Sigmoid colon (tissue), 7 donors: Measurements from ENCODE around the gene FCHSD2. TPM values are rescaled to one million over a fixed set of nuclear protein-coding genes. Genes with fewer than 3 reads are reported as not detected.

Experiments
- DNase-seq: peaks from one replicate; pipeline ENCODE4 v3.0.0-alpha.2; 2019
- H3K27ac ChIP-seq, 4 donors: fragments of 200-600 bp; sonication (generic); one replicate each; pipeline ENCODE4 v1.5.1; 2016 to 2019; ENCODE audit warnings: mild to moderate bottlenecking in 1 of 4
- H3K27me3 ChIP-seq, 3 donors: fragments of 200-600 bp; sonication (generic); one replicate each; pipeline ENCODE4 v1.5.1; 2019; ENCODE audit warnings: mild to moderate bottlenecking in 1 of 3
- H3K36me3 ChIP-seq, 4 donors: fragments of 200-600 bp; sonication (generic); one replicate each; pipeline ENCODE4 v1.5.1; 2016 to 2019
- H3K4me1 ChIP-seq, 4 donors: fragments of 200-600 bp; sonication (generic); one replicate each; pipeline ENCODE4 v1.5.1; 2017 to 2019
- H3K4me3 ChIP-seq, 4 donors: fragments of 200-600 bp; sonication (generic); one replicate each; pipeline ENCODE4 v1.5.1; 2017 to 2019; ENCODE audit warnings: mild to moderate bottlenecking in 2 of 4, moderate library complexity in 1 of 4
- H3K9me3 ChIP-seq, 4 donors: fragments of 200-600 bp in 3 of 4; sonication (generic) in 3 of 4; one replicate each; pipeline versions ENCODE4 v1.5.1 to v1.6.1; 2013 to 2019
- CTCF ChIP-seq, 4 experiments: fragments of 450-650 bp in 3 of 4; fragments of 200-600 bp in 1 of 4; IDR thresholded peaks; one replicate each; pipeline ENCODE4 v1.5.1; 2016 to 2019; ENCODE audit warnings: antibody characterized with exemption in 4 of 4, mild to moderate bottlenecking in 3 of 4, moderate library complexity in 2 of 4
- EP300 ChIP-seq, 4 donors: sonication (generic); formaldehyde crosslinking; IDR thresholded peaks; one replicate each; pipeline ENCODE4 v1.6.1; 2017; ENCODE audit warnings: antibody characterized with exemption in 4 of 4
- POLR2A ChIP-seq, 2 donors: fragments of 450-650 bp; IDR thresholded peaks; one replicate each; pipeline ENCODE4 v1.6.1; 2016; ENCODE audit warnings: antibody characterized with exemption in 2 of 2, mild to moderate bottlenecking in 2 of 2, moderate library complexity in 2 of 2
- POLR2AphosphoS5 ChIP-seq, 4 donors: sonication (generic); formaldehyde crosslinking; IDR thresholded peaks; one replicate each; pipeline ENCODE4 v1.6.1; 2017; ENCODE audit warnings: antibody characterized with exemption in 4 of 4
- WGBS, 2 donors: extraction: QIAGEN DNeasy Blood & Tissue Kit; methylation state at CpG; one replicate each; pipeline ENCODE4 v1.1.7; 2013; 5-methylcytosine and 5-hydroxymethylcytosine counted together
- intact Hi-C: fragments of 100-400 bp; cut with DNase I; formaldehyde crosslinking; loops from one replicate; pipeline ENCODE4 v1.15.1; 2023
- polyA plus RNA-seq, 3 donors: library from polyadenylated mRNA; stranded (reverse); fragments of 200-250 nt; gene quantifications; one replicate each; pipeline ENCODE4 v1.2.3, GENCODE V29; 2013
- total RNA-seq, 4 donors: library from RNA; depleted of rRNA; stranded (reverse); fragments of >200 nt; gene quantifications; one replicate each; pipeline ENCODE4 v1.1.0, GENCODE V29; 2016
- donor health status: healthy with polysubstance abuse.
- donor health status: Bipolar disorder and iron deficiency.
- donor health status: healthy.

FCHSD2 gene
- total and polyA plus RNA-seq, 7 donors: 6.9 to 36.3 (median 18.6) TPM

DNA sequence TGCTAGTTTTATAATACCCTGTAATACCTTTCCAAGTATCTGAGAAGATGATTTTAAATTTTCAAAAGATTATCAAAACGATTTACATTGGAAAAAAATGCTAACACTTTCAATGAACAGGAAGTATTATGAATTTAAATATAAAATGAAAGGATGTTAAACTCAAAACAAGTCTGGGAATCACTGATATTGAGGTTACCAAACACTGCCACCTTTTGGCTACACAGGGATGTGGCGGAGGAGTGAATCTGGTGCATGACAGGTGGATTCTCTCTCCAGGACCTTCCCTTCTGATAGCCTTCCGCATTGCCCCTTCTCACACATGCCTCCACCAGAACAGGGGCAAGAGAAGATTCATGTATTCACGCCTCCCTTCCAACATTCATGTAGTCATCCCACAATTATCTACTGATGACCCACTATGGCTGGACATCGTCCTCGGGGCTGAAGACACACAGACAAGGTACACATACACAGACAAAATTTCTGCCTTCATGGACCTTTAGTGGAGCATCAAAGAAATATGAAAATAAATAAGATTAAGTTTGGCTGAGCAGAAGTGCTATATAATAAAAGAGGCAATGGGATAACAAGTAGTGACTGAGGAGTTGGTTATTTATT is 293.2 kb downstream of the FCHSD2 start:
- peaks cover 0 to 6% (median 0%) of the 10 kb centered on the region in 4 donors for H3K36me3 ChIP-seq
- intact Hi-C loops: no loop called here
- no peak overlapping the region for H3K27ac ChIP-seq
- DNase-seq: no peak
- H3K9me3 ChIP-seq: no peaks in the 10 kb centered on the region
- no peak overlapping the region for H3K4me3 ChIP-seq
- WGBS, 2 donors: 66 to 74% methylated on average over 6 of the region's 6 CpGs
- H3K4me1 ChIP-seq: no peaks in the 10 kb centered on the region
- TF ChIP-seq POLR2AphosphoS5 (IDR thresholded peaks at IDR 0.05): no peak
- no peak for TF ChIP-seq EP300 (IDR thresholded peaks at IDR 0.05)
- peak in 3 of 4 experiments; percentile 25 to 45 (median 36) for TF ChIP-seq CTCF (IDR thresholded peaks at IDR 0.05)
- TF ChIP-seq POLR2A (IDR thresholded peaks at IDR 0.05): no peak
- no peaks in the 10 kb centered on the region for H3K27me3 ChIP-seq

GRCh38 chr11:72844356-72844755 is 297.8 kb downstream of the FCHSD2 start:
- no peaks in the 10 kb centered on the region for H3K27me3 ChIP-seq
- 62 to 72% methylated on average over 4 of the region's 4 CpGs for WGBS, 2 donors
- no peaks in the 10 kb centered on the region for H3K9me3 ChIP-seq
- no peak for DNase-seq
- H3K4me3 ChIP-seq: no peak overlapping the region
- TF ChIP-seq POLR2AphosphoS5 (IDR thresholded peaks at IDR 0.05) (peak in 1 of 4 donors; percentile 11), POLR2A (IDR thresholded peaks at IDR 0.05) (no peak), CTCF (IDR thresholded peaks at IDR 0.05) (no peak)
- intact Hi-C loops: no loop called here
- H3K4me1 ChIP-seq: no peaks in the 10 kb centered on the region
- no peak overlapping the region for H3K27ac ChIP-seq
- peaks cover 0 to 43% (median 10%) of the 10 kb centered on the region in 4 donors for H3K36me3 ChIP-seq

GRCh38 chr11:72842653-72843330 is 299.3 kb downstream of the FCHSD2 start:
- peaks cover 0 to 56% (median 10%) of the 10 kb centered on the region in 4 donors for H3K36me3 ChIP-seq
- H3K4me1 ChIP-seq: no peaks in the 10 kb centered on the region
- no peak overlapping the region for H3K27ac ChIP-seq

DNA sequence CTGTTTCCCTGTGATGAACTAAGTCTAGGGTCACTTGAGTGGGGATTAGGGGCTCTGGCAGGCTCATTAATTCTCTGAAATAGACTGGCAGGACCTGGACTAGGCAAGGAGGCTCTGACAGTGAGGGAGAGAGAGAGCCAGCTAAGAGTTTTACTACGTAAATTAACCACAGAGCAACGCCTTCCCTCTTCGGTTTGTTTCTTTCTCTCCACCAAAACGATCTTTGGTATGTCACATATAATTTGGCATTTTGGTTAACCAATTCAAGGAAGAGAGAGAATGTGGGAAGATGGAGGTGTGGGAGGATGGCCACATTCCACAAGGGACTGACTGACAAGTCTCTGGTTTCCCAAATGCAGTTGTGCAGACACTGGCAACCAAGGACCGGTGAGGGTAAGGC is 300.0 kb downstream of the FCHSD2 start:
- WGBS, 2 donors: 80 to 83% methylated on average over 5 of the region's 5 CpGs
- intact Hi-C loops: no loop called here
- Histone ChIP-seq H3K27me3 (no peaks in the 10 kb centered on the region), H3K4me1 (no peaks in the 10 kb centered on the region), H3K9me3 (no peaks in the 10 kb centered on the region), H3K4me3 (no peak overlapping the region), H3K27ac (no peak overlapping the region), H3K36me3 (peaks cover 0 to 62% (median 12%) of the 10 kb centered on the region in 4 donors)
- DNase-seq: no peak
- no peak for TF ChIP-seq CTCF (IDR thresholded peaks at IDR 0.05)
- TF ChIP-seq EP300 (IDR thresholded peaks at IDR 0.05): no peak
- no peak for TF ChIP-seq POLR2AphosphoS5 (IDR thresholded peaks at IDR 0.05)
- TF ChIP-seq POLR2A (IDR thresholded peaks at IDR 0.05): no peak

More at GRCh38 chr11:72842653-72843330, 299.3 kb downstream of the FCHSD2 start:
- no peak for DNase-seq
- 77 to 84% methylated on average over 14 of the region's 14 CpGs for WGBS, 2 donors
- no peaks in the 10 kb centered on the region for H3K9me3 ChIP-seq
- TF ChIP-seq POLR2A (IDR thresholded peaks at IDR 0.05) (no peak), POLR2AphosphoS5 (IDR thresholded peaks at IDR 0.05) (peak in 1 of 4 donors; percentile 18), EP300 (IDR thresholded peaks at IDR 0.05) (no peak), CTCF (IDR thresholded peaks at IDR 0.05) (no peak)
- intact Hi-C loops: no loop called here
- H3K27me3 ChIP-seq: no peaks in the 10 kb centered on the region
- H3K4me3 ChIP-seq: no peak overlapping the region
